Lower lobe of right lung (tissue), 2 donors: Measurements from ENCODE around the gene NEDD4L. TPM values are rescaled to one million over a fixed set of nuclear protein-coding genes. Genes with fewer than 3 reads are reported as not detected.
A peak's percentile ranks its signal among the peaks of the same experiment; 100 is the strongest.

ENCODE experiments used
- ATAC-seq, 2 donors: fragments of 200-7000 bp; cut with Tn5 transposase; one replicate each; pipeline ENCODE4 v1.9.1; 2020 to 2022; ENCODE audit warnings: mild to moderate bottlenecking in 2 of 2, moderate library complexity in 2 of 2
- DNase-seq: peaks from one replicate; pipeline ENCODE4 v3.0.0-alpha.2; 2020
- H3K27ac ChIP-seq: fragments of 200-600 bp; one replicate; pipeline ENCODE4 v1.8.0; 2022
- H3K27me3 ChIP-seq: fragments of 200-600 bp; one replicate; pipeline ENCODE4 v1.8.0; 2022; ENCODE audit warnings: low read depth
- H3K36me3 ChIP-seq: fragments of 200-600 bp; one replicate; pipeline ENCODE4 v1.8.0; 2022; ENCODE audit warnings: mild to moderate bottlenecking
- H3K4me1 ChIP-seq: fragments of 200-600 bp; one replicate; pipeline ENCODE4 v1.8.0; 2022
- H3K4me3 ChIP-seq: fragments of 200-600 bp; one replicate; pipeline ENCODE4 v1.8.0; 2022; ENCODE audit warnings: mild to moderate bottlenecking
- H3K9me3 ChIP-seq: fragments of 200-600 bp; one replicate; pipeline ENCODE4 v1.8.0; 2022
- intact Hi-C: fragments of 100-400 bp; cut with DNase I; formaldehyde crosslinking; loops from one replicate; pipeline ENCODE4 v1.11.0; 2022
- total RNA-seq: library from RNA; stranded (reverse); fragmentation: NEBNext Ultra II Directional; extraction: Animal tissue kit (Norgen Biotek cat#: 25700); gene quantifications from one replicate; pipeline ENCODE4 v1.2.1, GENCODE V29; 2021
- TF ChIP-seq, protein P1 (sequence below): fragments of 200-600 bp; IDR thresholded peaks from one replicate; pipeline ENCODE4 v1.8.0; 2022; ENCODE audit warnings: antibody characterized with exemption, mild to moderate bottlenecking
- donor health status: DM: no; HTN: yes; CAD: no; lungs with severe emphysema.

The NEDD4L gene
- total RNA-seq, 1 donor from 2014 or later = 203 TPM

- TF ChIP-seq, protein P1, sequence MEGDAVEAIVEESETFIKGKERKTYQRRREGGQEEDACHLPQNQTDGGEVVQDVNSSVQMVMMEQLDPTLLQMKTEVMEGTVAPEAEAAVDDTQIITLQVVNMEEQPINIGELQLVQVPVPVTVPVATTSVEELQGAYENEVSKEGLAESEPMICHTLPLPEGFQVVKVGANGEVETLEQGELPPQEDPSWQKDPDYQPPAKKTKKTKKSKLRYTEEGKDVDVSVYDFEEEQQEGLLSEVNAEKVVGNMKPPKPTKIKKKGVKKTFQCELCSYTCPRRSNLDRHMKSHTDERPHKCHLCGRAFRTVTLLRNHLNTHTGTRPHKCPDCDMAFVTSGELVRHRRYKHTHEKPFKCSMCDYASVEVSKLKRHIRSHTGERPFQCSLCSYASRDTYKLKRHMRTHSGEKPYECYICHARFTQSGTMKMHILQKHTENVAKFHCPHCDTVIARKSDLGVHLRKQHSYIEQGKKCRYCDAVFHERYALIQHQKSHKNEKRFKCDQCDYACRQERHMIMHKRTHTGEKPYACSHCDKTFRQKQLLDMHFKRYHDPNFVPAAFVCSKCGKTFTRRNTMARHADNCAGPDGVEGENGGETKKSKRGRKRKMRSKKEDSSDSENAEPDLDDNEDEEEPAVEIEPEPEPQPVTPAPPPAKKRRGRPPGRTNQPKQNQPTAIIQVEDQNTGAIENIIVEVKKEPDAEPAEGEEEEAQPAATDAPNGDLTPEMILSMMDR = no peak
- Histone ChIP-seq H3K27ac (peak overlapping the region; percentile 65), H3K9me3 (no peaks in the 10 kb centered on the region), H3K27me3 (no peaks in the 10 kb centered on the region), H3K36me3 (no peaks in the 10 kb centered on the region), H3K4me3 (no peak overlapping the region), H3K4me1 (peaks cover 18% of the 10 kb centered on the region)
- DNase-seq (peak; percentile 80), ATAC-seq (peak; percentile 89 to 91)
- intact Hi-C loops = no loop called here
These were observed 73.9 kb downstream of the NEDD4L start for GRCh38 chr18:58117786-58118403.

DNA sequence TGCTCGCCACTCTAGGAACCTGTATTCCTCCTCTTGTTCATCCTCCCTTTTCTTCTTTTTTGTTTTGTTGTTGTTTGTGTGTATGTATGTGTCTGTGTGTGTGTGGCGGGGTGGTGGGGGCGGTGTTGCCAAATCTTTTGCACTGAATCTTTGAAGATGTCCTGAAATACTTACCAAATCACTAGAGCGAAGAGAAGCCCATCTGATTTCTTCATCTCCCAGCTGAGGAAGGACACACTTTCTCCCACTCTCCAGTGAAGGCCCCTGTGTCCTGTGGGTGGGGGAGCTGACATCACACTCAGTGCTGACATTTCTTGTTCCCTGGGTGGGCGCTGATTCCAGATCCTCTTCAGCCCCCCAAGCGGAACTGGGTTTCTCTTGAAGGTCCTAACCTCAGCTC lies 74.5 kb downstream of the NEDD4L start:
- TF ChIP-seq, protein P1 = no peak
- DNase-seq (no peak), ATAC-seq (no peak)
- H3K4me3 ChIP-seq = no peak overlapping the region
- intact Hi-C loops = no loop called here
- H3K36me3 ChIP-seq = no peaks in the 10 kb centered on the region
- no peaks in the 10 kb centered on the region for H3K27me3 ChIP-seq
- H3K9me3 ChIP-seq = no peaks in the 10 kb centered on the region
- peak overlapping the region; percentile 65 for H3K27ac ChIP-seq
- peaks cover 18% of the 10 kb centered on the region for H3K4me1 ChIP-seq

- no peaks in the 10 kb centered on the region for H3K27me3 ChIP-seq
- intact Hi-C loops = loop anchor here (10.0 kb wide), 1 partner anchor 75 kb away; the partner anchor contains the start of gene NEDD4L
- H3K4me1 ChIP-seq = peaks cover 18% of the 10 kb centered on the region
- TF ChIP-seq, protein P1 = no peak
- ATAC-seq (no peak), DNase-seq (no peak)
- H3K36me3 ChIP-seq = no peaks in the 10 kb centered on the region
- no peaks in the 10 kb centered on the region for H3K9me3 ChIP-seq
- H3K27ac ChIP-seq = no peak overlapping the region
- no peak overlapping the region for H3K4me3 ChIP-seq
These were observed 75.8 kb downstream of the NEDD4L start for GRCh38 chr18:58119819-58120218.

- no peaks in the 10 kb centered on the region for H3K9me3 ChIP-seq
- no peaks in the 10 kb centered on the region for H3K27me3 ChIP-seq
- H3K4me3 ChIP-seq = no peak overlapping the region
- H3K4me1 ChIP-seq = no peaks in the 10 kb centered on the region
- no peak for DNase-seq
- H3K36me3 ChIP-seq = no peaks in the 10 kb centered on the region
- no peak overlapping the region for H3K27ac ChIP-seq
- intact Hi-C loops = loop anchor here (10.0 kb wide), 1 partner anchor 80 kb away; the partner anchor contains the start of gene NEDD4L
- no peak for ATAC-seq
- TF ChIP-seq, protein P1 = no peak
These were observed 80.4 kb downstream of the NEDD4L start for GRCh38 chr18:58124475-58124874.

- H3K4me3 ChIP-seq = no peak overlapping the region
- ATAC-seq (no peak), DNase-seq (no peak)
- TF ChIP-seq, protein P1 = no peak
- no peaks in the 10 kb centered on the region for H3K36me3 ChIP-seq
- no peak overlapping the region for H3K27ac ChIP-seq
- intact Hi-C loops = loop anchor here (10.0 kb wide), 1 partner anchor 80 kb away; the partner anchor contains the start of gene NEDD4L
- no peaks in the 10 kb centered on the region for H3K9me3 ChIP-seq
- H3K27me3 ChIP-seq = no peaks in the 10 kb centered on the region
- no peaks in the 10 kb centered on the region for H3K4me1 ChIP-seq
These were observed 81.2 kb downstream of the NEDD4L start for GRCh38 chr18:58125183-58125582.
